ENCODE results near the gene DCST2.
A peak's percentile ranks its signal among the peaks of the same experiment; 100 is the strongest.

The DCST2 gene

GRCh38 chr1:155026588-155026987, 7.0 kb downstream of the DCST2 start:
- Histone ChIP-seq H3K4me3 (ENCODE audit: low read depth, low read length) (no peak overlapping the region), H3K4me1 (ENCODE audit: control insufficient read depth, insufficient read depth, low read length) (no peaks in the 10 kb centered on the region), H3K27me3 (ENCODE audit: control insufficient read depth, insufficient read depth, low read length) (no peaks in the 10 kb centered on the region), H3K9me3 (ENCODE audit: control insufficient read depth, insufficient read depth, low read length) (no peaks in the 10 kb centered on the region), H3K36me3 (ENCODE audit: control insufficient read depth, insufficient read depth, low read length) (no peaks in the 10 kb centered on the region), H3K9ac (ENCODE audit: low read depth, low read length) (no peak overlapping the region)

DNA sequence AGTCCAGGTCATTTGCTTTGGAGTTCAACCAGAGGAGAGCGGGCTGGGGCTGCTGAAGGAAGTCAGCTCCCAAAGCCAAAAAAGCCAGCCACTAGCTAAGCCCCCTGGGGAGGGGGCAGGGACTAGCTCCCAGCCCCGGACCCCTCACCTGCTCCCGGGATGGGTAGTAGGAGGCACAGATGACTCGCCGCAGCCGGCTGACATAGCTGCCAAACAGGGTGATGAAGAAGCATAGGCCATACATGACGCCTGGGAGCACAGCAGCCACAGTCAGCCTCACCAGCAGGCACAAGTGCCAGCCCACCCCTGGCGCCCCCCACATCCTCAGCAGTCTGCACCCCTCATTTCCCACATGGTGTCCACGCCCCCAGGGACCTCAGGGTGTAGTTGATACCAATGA, 7.4 kb downstream of the DCST2 start:
- no peaks in the 10 kb centered on the region for H3K4me1 ChIP-seq (ENCODE audit: control insufficient read depth, insufficient read depth, low read length)
- H3K36me3 ChIP-seq (ENCODE audit: control insufficient read depth, insufficient read depth, low read length): no peaks in the 10 kb centered on the region
- H3K9ac ChIP-seq (ENCODE audit: low read depth, low read length): no peak overlapping the region
- H3K4me3 ChIP-seq (ENCODE audit: low read depth, low read length): no peak overlapping the region
- H3K27me3 ChIP-seq (ENCODE audit: control insufficient read depth, insufficient read depth, low read length): no peaks in the 10 kb centered on the region
- no peaks in the 10 kb centered on the region for H3K9me3 ChIP-seq (ENCODE audit: control insufficient read depth, insufficient read depth, low read length)

DNA sequence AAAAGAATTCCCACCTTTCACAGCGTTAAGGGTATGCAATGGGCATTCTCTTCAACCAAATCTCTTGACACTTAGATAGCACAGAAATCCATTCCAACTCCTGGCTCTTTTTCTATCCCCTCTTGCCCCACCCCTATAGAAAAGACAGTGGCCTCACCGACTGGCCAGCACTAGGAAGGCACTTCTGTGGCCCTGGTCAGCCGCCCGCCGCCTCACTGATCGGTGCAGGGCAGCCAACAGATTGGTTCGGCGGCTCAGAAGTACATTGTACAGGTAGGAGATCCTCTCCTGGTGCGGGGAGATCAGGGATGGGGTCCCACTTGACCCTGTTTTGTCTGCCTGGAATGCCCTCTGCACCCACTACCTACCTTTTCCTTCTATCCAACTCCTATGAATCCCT, 9.3 kb downstream of the DCST2 start:
- Histone ChIP-seq H3K27me3 (ENCODE audit: control insufficient read depth, insufficient read depth, low read length) (no peaks in the 10 kb centered on the region), H3K4me1 (ENCODE audit: control insufficient read depth, insufficient read depth, low read length) (no peaks in the 10 kb centered on the region), H3K36me3 (ENCODE audit: control insufficient read depth, insufficient read depth, low read length) (no peaks in the 10 kb centered on the region), H3K9ac (ENCODE audit: low read depth, low read length) (no peak overlapping the region), H3K4me3 (ENCODE audit: low read depth, low read length) (no peak overlapping the region), H3K9me3 (ENCODE audit: control insufficient read depth, insufficient read depth, low read length) (no peaks in the 10 kb centered on the region)

GRCh38 chr1:155023627-155024026, 10.0 kb downstream of the DCST2 start:
- Histone ChIP-seq H3K36me3 (ENCODE audit: control insufficient read depth, insufficient read depth, low read length) (no peaks in the 10 kb centered on the region), H3K9ac (ENCODE audit: low read depth, low read length) (no peak overlapping the region), H3K27me3 (ENCODE audit: control insufficient read depth, insufficient read depth, low read length) (no peaks in the 10 kb centered on the region), H3K4me1 (ENCODE audit: control insufficient read depth, insufficient read depth, low read length) (no peaks in the 10 kb centered on the region), H3K4me3 (ENCODE audit: low read depth, low read length) (no peak overlapping the region), H3K9me3 (ENCODE audit: control insufficient read depth, insufficient read depth, low read length) (no peaks in the 10 kb centered on the region)

- H3K4me1 ChIP-seq (ENCODE audit: control insufficient read depth, insufficient read depth, low read length): no peaks in the 10 kb centered on the region
- no peak overlapping the region for H3K4me3 ChIP-seq (ENCODE audit: low read depth, low read length)
- H3K36me3 ChIP-seq (ENCODE audit: control insufficient read depth, insufficient read depth, low read length): no peaks in the 10 kb centered on the region
- no peaks in the 10 kb centered on the region for H3K27me3 ChIP-seq (ENCODE audit: control insufficient read depth, insufficient read depth, low read length)
- H3K9me3 ChIP-seq (ENCODE audit: control insufficient read depth, insufficient read depth, low read length): no peaks in the 10 kb centered on the region
- no peak overlapping the region for H3K9ac ChIP-seq (ENCODE audit: low read depth, low read length)
Observed at GRCh38 chr1:155022927-155023236, 10.7 kb downstream of the DCST2 start.

DNA sequence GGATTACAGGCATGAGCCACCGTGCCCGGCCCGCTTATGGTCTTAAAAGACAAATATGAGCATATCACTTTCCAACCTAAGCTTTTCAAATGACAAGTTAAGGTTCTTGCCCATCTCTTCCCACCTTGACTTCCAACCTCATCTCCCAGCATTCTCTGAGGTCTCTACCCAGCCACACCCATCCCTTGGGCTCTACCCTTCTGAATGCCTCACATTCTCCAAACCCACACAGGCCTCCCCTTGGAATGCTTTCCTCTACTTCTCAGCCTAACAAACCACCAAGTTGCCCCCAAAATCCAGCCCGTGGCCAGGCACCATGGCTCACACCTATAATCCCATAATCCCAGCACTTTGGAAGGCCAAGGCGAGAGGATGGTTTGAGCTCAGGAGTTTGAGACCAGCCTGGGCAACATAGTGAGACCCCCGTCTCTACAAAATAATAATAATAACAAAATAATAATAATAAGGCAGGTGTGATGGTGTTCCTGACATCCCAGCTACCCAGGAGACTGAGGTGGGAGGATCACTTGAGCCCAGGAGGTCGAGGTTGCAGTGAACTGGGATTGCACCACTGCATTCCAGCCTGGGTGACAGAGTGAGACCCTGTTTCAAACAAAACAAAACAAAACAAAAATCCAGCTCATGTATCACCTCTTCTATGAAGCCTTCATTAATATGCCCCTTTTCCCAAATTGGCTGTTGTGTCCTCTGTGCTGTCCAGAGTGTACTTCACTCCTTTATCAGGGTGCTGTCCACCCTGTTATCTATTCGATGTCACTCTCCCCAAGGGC, 11.2 kb downstream of the DCST2 start:
- no peaks in the 10 kb centered on the region for H3K9me3 ChIP-seq (ENCODE audit: control insufficient read depth, insufficient read depth, low read length)
- no peak overlapping the region for H3K9ac ChIP-seq (ENCODE audit: low read depth, low read length)
- H3K36me3 ChIP-seq (ENCODE audit: control insufficient read depth, insufficient read depth, low read length): no peaks in the 10 kb centered on the region
- H3K27me3 ChIP-seq (ENCODE audit: control insufficient read depth, insufficient read depth, low read length): no peaks in the 10 kb centered on the region
- H3K4me1 ChIP-seq (ENCODE audit: control insufficient read depth, insufficient read depth, low read length): no peaks in the 10 kb centered on the region
- no peak overlapping the region for H3K4me3 ChIP-seq (ENCODE audit: low read depth, low read length)

- no peak overlapping the region for H3K4me3 ChIP-seq (ENCODE audit: low read depth, low read length)
- H3K9ac ChIP-seq (ENCODE audit: low read depth, low read length): no peak overlapping the region
- H3K9me3 ChIP-seq (ENCODE audit: control insufficient read depth, insufficient read depth, low read length): no peaks in the 10 kb centered on the region
- peaks cover 12% of the 10 kb centered on the region for H3K36me3 ChIP-seq (ENCODE audit: control insufficient read depth, insufficient read depth, low read length)
- H3K4me1 ChIP-seq (ENCODE audit: control insufficient read depth, insufficient read depth, low read length): peaks cover 2% of the 10 kb centered on the region
- H3K27me3 ChIP-seq (ENCODE audit: control insufficient read depth, insufficient read depth, low read length): no peaks in the 10 kb centered on the region
Observed at GRCh38 chr1:155019377-155020245, 14.0 kb downstream of the DCST2 start.

- H3K27me3 ChIP-seq (ENCODE audit: control insufficient read depth, insufficient read depth, low read length): no peaks in the 10 kb centered on the region
- no peaks in the 10 kb centered on the region for H3K9me3 ChIP-seq (ENCODE audit: control insufficient read depth, insufficient read depth, low read length)
- H3K4me1 ChIP-seq (ENCODE audit: control insufficient read depth, insufficient read depth, low read length): peaks cover 4% of the 10 kb centered on the region
- no peak overlapping the region for H3K9ac ChIP-seq (ENCODE audit: low read depth, low read length)
- H3K36me3 ChIP-seq (ENCODE audit: control insufficient read depth, insufficient read depth, low read length): peaks cover 17% of the 10 kb centered on the region
- no peak overlapping the region for H3K4me3 ChIP-seq (ENCODE audit: low read depth, low read length)
Observed at GRCh38 chr1:155018617-155019348, 14.8 kb downstream of the DCST2 start.

GRCh38 chr1:155017946-155018316, 15.7 kb downstream of the DCST2 start:
- Histone ChIP-seq H3K4me1 (ENCODE audit: control insufficient read depth, insufficient read depth, low read length) (peaks cover 9% of the 10 kb centered on the region), H3K27me3 (ENCODE audit: control insufficient read depth, insufficient read depth, low read length) (no peaks in the 10 kb centered on the region), H3K9ac (ENCODE audit: low read depth, low read length) (no peak overlapping the region), H3K4me3 (ENCODE audit: low read depth, low read length) (peak overlapping the region; percentile 52), H3K36me3 (ENCODE audit: control insufficient read depth, insufficient read depth, low read length) (peaks cover 17% of the 10 kb centered on the region), H3K9me3 (ENCODE audit: control insufficient read depth, insufficient read depth, low read length) (no peaks in the 10 kb centered on the region)

DNA sequence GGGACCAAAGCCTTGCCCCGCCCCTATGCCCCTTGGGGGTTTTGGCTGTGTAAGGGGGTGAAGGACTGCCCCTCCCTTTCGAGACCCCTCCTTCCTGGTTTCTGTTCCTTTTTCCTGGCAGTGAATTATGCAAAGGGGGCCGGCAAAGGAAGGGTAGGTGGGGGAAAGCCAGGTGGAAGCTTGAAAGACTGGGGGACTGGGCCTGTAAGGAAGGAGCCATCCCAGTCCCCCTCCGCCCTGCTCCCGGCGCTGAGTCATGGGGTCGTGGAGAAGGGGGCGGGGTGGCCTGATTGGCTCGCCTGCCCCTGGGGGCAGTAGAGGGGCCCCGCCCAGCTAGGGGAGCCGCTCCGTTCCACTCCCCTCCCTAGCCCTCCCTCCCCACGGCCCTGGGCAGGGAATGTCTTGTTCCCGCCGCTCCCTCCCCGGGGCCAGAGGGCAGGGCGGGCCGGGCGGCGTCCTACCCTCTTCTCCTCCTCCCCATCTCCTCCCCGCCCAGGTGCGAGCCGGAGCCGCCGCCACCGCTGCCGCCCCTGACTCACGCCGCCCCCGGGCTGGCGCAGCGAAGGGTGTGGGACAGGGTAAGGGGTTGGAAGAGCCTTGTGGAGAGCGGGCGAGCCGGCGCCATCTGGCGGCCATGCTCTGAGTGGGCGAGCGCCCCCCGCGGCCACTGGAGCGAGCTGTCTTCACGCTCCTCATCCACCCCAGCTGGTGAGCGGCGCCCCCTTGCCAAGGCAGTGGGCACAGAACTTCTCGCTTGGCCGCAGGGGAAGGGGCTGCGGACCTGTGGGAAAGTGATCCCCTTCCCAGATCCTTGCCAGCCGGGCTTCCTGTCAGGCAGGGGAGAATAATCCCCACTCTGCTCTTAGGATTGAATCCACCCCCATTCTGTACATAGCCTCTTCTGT, 16.3 kb downstream of the DCST2 start:
- H3K4me1 ChIP-seq (ENCODE audit: control insufficient read depth, insufficient read depth, low read length): peaks cover 15% of the 10 kb centered on the region
- no peaks in the 10 kb centered on the region for H3K9me3 ChIP-seq (ENCODE audit: control insufficient read depth, insufficient read depth, low read length)

GRCh38 chr1:155016231-155016831, 17.2 kb downstream of the DCST2 start:
- Histone ChIP-seq H3K9ac (ENCODE audit: low read depth, low read length) (no peak overlapping the region), H3K4me1 (ENCODE audit: control insufficient read depth, insufficient read depth, low read length) (peaks cover 19% of the 10 kb centered on the region), H3K4me3 (ENCODE audit: low read depth, low read length) (no peak overlapping the region)

More for the DNA sequence above, 16.3 kb downstream of the DCST2 start:
- Histone ChIP-seq H3K9ac (ENCODE audit: low read depth, low read length) (peak overlapping the region; percentile 54), H3K27me3 (ENCODE audit: control insufficient read depth, insufficient read depth, low read length) (no peaks in the 10 kb centered on the region), H3K36me3 (ENCODE audit: control insufficient read depth, insufficient read depth, low read length) (peaks cover 17% of the 10 kb centered on the region), H3K4me3 (ENCODE audit: low read depth, low read length) (peak overlapping the region; percentile 52)

More at GRCh38 chr1:155016231-155016831, 17.2 kb downstream of the DCST2 start:
- H3K27me3 ChIP-seq (ENCODE audit: control insufficient read depth, insufficient read depth, low read length): no peaks in the 10 kb centered on the region
- no peaks in the 10 kb centered on the region for H3K9me3 ChIP-seq (ENCODE audit: control insufficient read depth, insufficient read depth, low read length)
- peaks cover 17% of the 10 kb centered on the region for H3K36me3 ChIP-seq (ENCODE audit: control insufficient read depth, insufficient read depth, low read length)
